Peyer's patch (tissue), 4 donors: ENCODE measurements around the gene DNAH17.

Experiments
- CTCF ChIP-seq, 6 experiments: fragments of 450-650 bp in 4 of 6; fragments of 200-600 bp in 2 of 6; sonication (generic) in 1 of 6; IDR thresholded peaks; one replicate each; pipeline ENCODE4 v1.5.1; 2017 to 2019; ENCODE audit warnings: antibody characterized with exemption in 6 of 6, mild to moderate bottlenecking in 3 of 6, moderate library complexity in 1 of 6
- POLR2A ChIP-seq, 2 donors: fragments of 450-650 bp; IDR thresholded peaks; one replicate each; pipeline ENCODE4 v1.5.1; 2017; ENCODE audit warnings: antibody characterized with exemption in 2 of 2, mild to moderate bottlenecking in 2 of 2, moderate library complexity in 2 of 2

GRCh38 chr17:78608804-78609186 lies 31.6 kb upstream of the DNAH17 start:
- no peak for TF ChIP-seq CTCF (IDR thresholded peaks at IDR 0.05)
- TF ChIP-seq POLR2A (IDR thresholded peaks at IDR 0.05), result no peak
